PFSK-1 (cell line): ENCODE results near the gene KCP.

Experiments used
- POLR2AphosphoS5 ChIP-seq: IDR thresholded peaks from 2 replicates; pipeline ENCODE4 v1.6.1; 2012; ENCODE audit warnings: low read depth, mild to moderate bottlenecking, control low read depth, low read length, moderate library complexity
- REST ChIP-seq, 2 experiments: IDR thresholded peaks; 2 replicates each; pipeline versions ENCODE4 v1.6.1 to v1.8.0; 2011 to 2012; ENCODE audit warnings: low read depth in 2 of 2, low read length in 2 of 2, control low read depth in 1 of 2, inconsistent platforms in 1 of 2, mild to moderate bottlenecking in 1 of 2, moderate library complexity in 1 of 2; ENCODE audit not compliant: insufficient read depth in 1 of 2
- SIN3A ChIP-seq: IDR thresholded peaks from 2 replicates; pipeline ENCODE4 v1.6.1; 2012; ENCODE audit warnings: mild to moderate bottlenecking, low read length, moderate library complexity, borderline replicate concordance; ENCODE audit not compliant: insufficient read depth

GRCh38 chr7:128869138-128869943 lies 41.2 kb downstream of the KCP start:
- TF ChIP-seq REST (IDR thresholded peaks at IDR 0.05; ENCODE audit: insufficient read depth in 1 of 2, low read depth in 2 of 2, low read length in 2 of 2) (no peak), SIN3A (no peak), POLR2AphosphoS5 (no peak)
